ENCODE data around the gene ZBTB21.

The ZBTB21 gene

GRCh38 chr21:41970106-41970391, 40.1 kb downstream of the ZBTB21 start:
- no peak for DNase-seq (ENCODE audit: low spot score)
- no peak for TF ChIP-seq CTCF (IDR thresholded peaks at IDR 0.05)
- Histone ChIP-seq H3K4me3 (no peak overlapping the region), H3K27ac (no peak overlapping the region)

- DNase-seq (ENCODE audit: low spot score): no peak
- H3K27ac ChIP-seq: no peak overlapping the region
- H3K4me3 ChIP-seq: no peak overlapping the region
Observed at GRCh38 chr21:41967708-41968107, 42.5 kb downstream of the ZBTB21 start.

GRCh38 chr21:41966872-41967621, 43.1 kb downstream of the ZBTB21 start:
- no peak for TF ChIP-seq CTCF (IDR thresholded peaks at IDR 0.05)
- DNase-seq (ENCODE audit: low spot score): no peak
- H3K27ac ChIP-seq: no peak overlapping the region
- H3K4me3 ChIP-seq: no peak overlapping the region

More at GRCh38 chr21:41967708-41968107, 42.5 kb downstream of the ZBTB21 start:
- no peak for TF ChIP-seq CTCF (IDR thresholded peaks at IDR 0.05)

- TF ChIP-seq CTCF (IDR thresholded peaks at IDR 0.05): no peak
- Histone ChIP-seq H3K27ac (no peak overlapping the region), H3K4me3 (no peak overlapping the region)
- DNase-seq (ENCODE audit: low spot score): peak; percentile 57
Observed at GRCh38 chr21:41966041-41966833, 43.9 kb downstream of the ZBTB21 start.

GRCh38 chr21:41965461-41966013, 44.6 kb downstream of the ZBTB21 start:
- no peak for TF ChIP-seq CTCF (IDR thresholded peaks at IDR 0.05)
- DNase-seq (ENCODE audit: low spot score): no peak
- Histone ChIP-seq H3K27ac (no peak overlapping the region), H3K4me3 (no peak overlapping the region)

- no peak overlapping the region for H3K4me3 ChIP-seq
- H3K27ac ChIP-seq: no peak overlapping the region
- TF ChIP-seq CTCF (IDR thresholded peaks at IDR 0.05): no peak
- DNase-seq (ENCODE audit: low spot score): no peak
Observed at GRCh38 chr21:41965045-41965444, 45.1 kb downstream of the ZBTB21 start.

All from coronary artery (tissue), 2 donors.